Dedifferentiated amniotic fluid mesenchymal stem cell (primary cell): ENCODE data around the gene WWC2.
"Not testable (repeated sequence)": the region's sequence is repeated elsewhere in the genome, so short reads cannot be mapped to it uniquely, and the experiment has no call there.

Source experiments
- DNase-seq: peaks from one replicate; pipeline ENCODE4 v3.0.0-alpha.2; 2016; ENCODE audit errors: extremely low spot score

Gene WWC2

GRCh38 chr4:183100827-183101226 lies 1.8 kb downstream of the WWC2 start:
- no peak for DNase-seq

GRCh38 chr4:183101956-183102480 lies 3.0 kb downstream of the WWC2 start:
- no peak for DNase-seq

GRCh38 chr4:183105092-183105491 lies 6.0 kb downstream of the WWC2 start:
- no peak for DNase-seq

GRCh38 chr4:183106839-183107238 lies 7.8 kb downstream of the WWC2 start:
- DNase-seq = no peak

- no peak for DNase-seq
These were observed 8.9 kb downstream of the WWC2 start for GRCh38 chr4:183107891-183108459.

- no peak for DNase-seq
These were observed 11.2 kb downstream of the WWC2 start for GRCh38 chr4:183110244-183110643.

- no peak for DNase-seq
These were observed 12.4 kb downstream of the WWC2 start for GRCh38 chr4:183111452-183111885.

GRCh38 chr4:183118141-183118540 lies 19.1 kb downstream of the WWC2 start:
- no peak for DNase-seq

GRCh38 chr4:183118585-183118984 lies 19.5 kb downstream of the WWC2 start:
- DNase-seq = peak; percentile 71

- DNase-seq = not testable (repeated sequence)
These were observed 22.6 kb downstream of the WWC2 start for GRCh38 chr4:183121660-183122059.

- no peak for DNase-seq
These were observed 25.2 kb downstream of the WWC2 start for GRCh38 chr4:183124228-183124627.

GRCh38 chr4:183124865-183125264 lies 25.8 kb downstream of the WWC2 start:
- no peak for DNase-seq

- DNase-seq = no peak
These were observed 30.1 kb downstream of the WWC2 start for GRCh38 chr4:183129125-183129524.

GRCh38 chr4:183129675-183130074 lies 30.6 kb downstream of the WWC2 start:
- DNase-seq = no peak

- DNase-seq = no peak
These were observed 31.5 kb downstream of the WWC2 start for GRCh38 chr4:183130328-183131155.

- no peak for DNase-seq
These were observed 33.0 kb downstream of the WWC2 start for GRCh38 chr4:183132081-183132480.

- no peak for DNase-seq
These were observed 33.8 kb downstream of the WWC2 start for GRCh38 chr4:183132865-183133264.

- no peak for DNase-seq
These were observed 37.8 kb downstream of the WWC2 start for GRCh38 chr4:183136855-183137254.

- DNase-seq = no peak
These were observed 40.1 kb downstream of the WWC2 start for GRCh38 chr4:183139058-183139750.

- DNase-seq = no peak
These were observed 41.0 kb downstream of the WWC2 start for GRCh38 chr4:183139972-183140570.

GRCh38 chr4:183140911-183141320 lies 41.9 kb downstream of the WWC2 start:
- peak; percentile 30 for DNase-seq

- DNase-seq = no peak
These were observed 42.9 kb downstream of the WWC2 start for GRCh38 chr4:183141997-183142396.
